Measurements from ENCODE around the gene SLC6A2.

The SLC6A2 gene

GRCh38 chr16:55651841-55652824 lies 3.7 kb upstream of the SLC6A2 start:
- no peak for DNase-seq

DNA sequence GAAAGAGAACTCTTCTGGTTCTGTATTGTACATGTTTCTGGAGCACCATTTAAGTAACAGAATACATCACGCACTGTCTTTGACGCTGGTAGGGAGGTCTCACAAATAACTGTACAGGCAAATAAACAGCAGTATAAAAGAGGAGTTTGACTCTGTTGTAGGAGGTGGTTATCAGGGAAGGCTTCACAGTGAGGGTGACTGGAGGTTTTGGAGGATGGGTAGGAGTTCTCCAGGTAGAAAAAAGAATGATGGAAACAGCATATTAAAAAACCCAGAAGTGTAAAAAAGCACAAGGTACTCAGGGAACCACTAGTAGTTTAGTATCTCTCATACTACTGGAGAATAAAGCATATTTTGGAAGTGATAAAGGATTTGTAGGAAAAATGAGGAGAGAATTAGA lies 2.7 kb upstream of the SLC6A2 start:
- DNase-seq = no peak

- no peak for DNase-seq
Measured at GRCh38 chr16:55655381-55655896, 349 bp upstream of the SLC6A2 start.

GRCh38 chr16:55656691-55657092 lies 904 bp downstream of the SLC6A2 start:
- no peak for DNase-seq

DNA sequence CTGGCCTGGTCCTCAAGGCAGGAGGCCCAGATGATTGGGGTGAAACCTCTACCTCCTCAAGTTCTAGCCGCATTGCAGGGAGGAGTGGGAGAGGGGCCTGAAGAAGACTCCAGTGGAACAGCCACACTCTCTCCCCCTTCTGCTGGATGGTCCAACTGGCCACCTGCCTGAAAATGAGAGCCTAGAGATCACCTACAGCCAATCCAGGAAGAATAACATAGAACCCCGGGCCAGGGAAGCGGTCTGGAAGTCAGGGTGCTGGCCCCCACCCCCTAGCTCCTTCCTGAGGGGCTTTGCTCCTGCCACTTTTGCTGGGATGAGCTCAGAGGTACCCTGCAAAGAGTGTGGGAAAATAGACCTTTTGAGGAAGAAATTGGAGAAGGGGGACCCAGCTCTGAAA lies 1.8 kb downstream of the SLC6A2 start:
- no peak for DNase-seq

DNA sequence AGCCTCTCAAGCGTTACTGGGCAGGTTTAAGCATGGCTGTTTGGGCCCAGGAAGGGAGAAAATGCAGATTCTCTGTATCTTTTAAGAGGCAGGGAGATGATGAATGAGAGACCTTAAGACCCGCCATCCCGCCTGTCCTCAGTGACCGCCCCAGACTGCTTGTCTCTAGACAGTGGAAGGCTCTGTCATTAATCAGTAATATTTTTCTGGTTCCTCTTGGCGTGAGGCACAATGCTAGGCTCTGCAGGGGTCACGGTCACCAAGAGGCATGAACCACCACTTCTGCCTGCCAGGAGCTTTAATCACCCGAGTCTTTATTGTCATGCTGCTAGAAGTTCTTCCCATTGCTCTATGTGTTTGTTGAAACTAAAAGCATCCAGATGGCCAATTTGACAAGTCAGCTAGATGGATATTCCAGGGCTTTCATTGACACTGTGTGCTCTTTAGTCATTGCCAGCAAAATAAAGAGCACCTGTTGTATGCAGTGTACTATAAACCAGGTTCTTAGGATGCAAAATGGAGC lies 3.2 kb downstream of the SLC6A2 start:
- DNase-seq = no peak

GRCh38 chr16:55660026-55660425 lies 4.2 kb downstream of the SLC6A2 start:
- no peak for DNase-seq

DNA sequence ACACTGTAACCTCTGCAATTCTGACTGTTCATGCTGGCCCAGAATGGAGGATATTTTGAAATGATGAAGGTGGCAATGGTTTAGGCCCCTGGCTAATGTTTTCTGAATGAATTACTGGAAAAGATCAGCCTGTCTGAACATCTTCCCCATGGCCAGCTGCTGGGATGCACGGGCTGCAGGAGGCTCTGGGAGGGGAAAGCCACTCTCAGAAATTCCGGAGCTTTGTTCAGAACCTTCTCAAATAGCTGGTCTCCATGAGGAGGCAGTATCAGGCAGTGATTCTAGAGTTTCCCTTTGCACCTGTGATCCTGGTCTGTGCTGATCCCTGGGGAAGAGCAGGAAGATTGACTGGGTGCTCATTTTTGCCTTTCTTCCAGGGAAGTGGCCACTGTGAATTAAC lies 5.0 kb downstream of the SLC6A2 start:
- DNase-seq = no peak

DNA sequence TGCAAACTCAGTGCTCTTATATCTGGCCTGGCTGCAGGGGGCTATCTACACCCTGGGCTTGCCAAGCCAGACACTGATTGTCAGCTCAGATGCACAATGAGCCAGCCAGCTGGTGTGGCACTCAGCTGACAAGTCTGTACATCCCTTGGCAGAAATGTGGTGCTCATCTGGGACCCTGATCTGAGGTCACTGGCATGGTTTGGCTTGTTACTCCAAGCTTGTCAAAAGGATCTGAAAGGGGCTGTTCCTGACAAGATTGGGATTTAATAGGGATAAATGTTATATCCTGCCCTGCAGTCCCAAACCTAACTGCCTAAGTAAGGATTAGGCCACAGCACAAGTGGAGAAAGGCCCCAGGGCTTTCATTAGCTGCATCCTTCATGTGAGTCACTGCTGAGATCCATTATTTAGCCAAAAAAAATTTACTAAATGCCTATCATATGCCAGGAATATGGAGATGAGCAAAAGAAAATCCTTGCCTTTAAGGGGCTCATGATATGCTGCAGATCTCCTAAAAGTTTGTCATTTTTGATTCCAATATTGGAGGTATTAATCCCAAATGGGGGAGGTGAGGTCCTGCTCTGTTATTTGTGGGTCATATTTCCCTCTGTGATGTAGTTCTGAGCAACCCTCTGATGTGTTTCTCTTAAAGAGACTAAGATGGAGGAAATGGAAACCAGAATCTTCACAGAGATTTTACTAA lies 6.3 kb downstream of the SLC6A2 start:
- DNase-seq = no peak

DNA sequence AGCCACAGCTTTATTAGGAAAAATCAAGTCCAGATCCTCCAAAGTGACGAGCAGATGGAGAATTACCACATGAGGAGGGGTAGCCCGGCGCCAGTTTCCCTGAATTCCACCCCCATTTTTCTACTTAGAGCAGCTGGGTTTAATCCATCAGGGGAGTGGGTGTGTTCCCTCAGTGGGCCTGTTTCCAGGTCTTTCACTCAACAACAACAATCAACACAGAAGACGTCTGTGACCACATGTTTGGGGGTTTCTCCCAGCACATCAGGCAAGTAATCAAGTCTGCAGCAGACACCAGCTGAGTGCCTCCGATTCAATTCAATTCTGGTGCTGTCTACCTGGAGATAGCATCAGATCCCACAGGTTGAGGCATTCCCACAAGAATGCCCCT lies 6.8 kb downstream of the SLC6A2 start:
- no peak for DNase-seq

DNA sequence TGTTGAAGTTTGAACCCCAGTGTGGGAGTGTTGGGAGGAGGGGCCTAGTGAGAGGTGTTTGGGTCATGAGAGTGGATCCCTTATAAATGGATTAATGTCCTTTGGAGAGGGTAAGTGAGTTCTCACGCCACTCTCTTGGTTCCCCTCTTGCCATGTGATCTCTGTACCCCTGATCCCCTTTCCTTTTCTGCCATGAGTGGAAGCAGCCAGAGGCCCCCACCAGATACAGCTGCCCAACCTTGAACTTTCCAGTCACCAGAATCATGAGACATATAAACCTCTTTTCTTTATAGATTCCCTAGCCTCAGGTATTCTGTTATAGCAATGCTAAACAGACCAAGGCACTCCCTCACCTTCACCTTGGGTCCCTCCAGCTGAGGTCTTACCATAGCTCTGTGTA lies 7.4 kb downstream of the SLC6A2 start:
- no peak for DNase-seq

GRCh38 chr16:55663765-55664677 lies 8.2 kb downstream of the SLC6A2 start:
- no peak for DNase-seq

DNA sequence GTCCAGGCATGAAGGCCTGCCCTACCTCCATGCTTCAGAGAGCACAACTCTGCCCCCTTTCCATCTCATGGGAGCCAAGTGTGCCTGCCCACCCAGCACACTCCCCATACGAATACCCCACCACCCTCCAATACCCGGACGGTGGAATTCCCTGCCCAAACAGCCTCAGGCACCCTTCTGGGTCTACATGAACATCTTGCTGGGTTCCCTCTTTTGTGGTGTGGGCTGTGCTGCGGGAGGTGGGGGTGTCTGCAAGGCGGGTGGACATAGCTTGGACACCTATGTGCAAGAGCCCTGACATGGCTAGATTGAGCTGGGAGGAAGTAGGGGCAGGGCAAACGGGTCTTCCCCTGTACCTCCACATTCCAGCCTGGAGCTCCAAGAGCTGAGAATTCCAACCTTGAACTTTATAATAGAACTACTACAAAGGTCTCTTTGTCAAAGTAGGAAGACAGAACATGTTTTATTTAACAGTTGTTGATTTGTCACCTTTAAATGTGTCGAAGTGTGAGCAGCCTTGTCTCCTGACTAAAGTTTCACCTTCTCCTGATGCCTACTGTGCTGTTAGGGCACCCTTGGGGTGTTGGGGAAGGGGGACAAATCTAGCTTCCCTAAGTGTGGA lies 9.1 kb downstream of the SLC6A2 start:
- no peak for DNase-seq

GRCh38 chr16:55665511-55665910 lies 9.7 kb downstream of the SLC6A2 start:
- no peak for DNase-seq

DNA sequence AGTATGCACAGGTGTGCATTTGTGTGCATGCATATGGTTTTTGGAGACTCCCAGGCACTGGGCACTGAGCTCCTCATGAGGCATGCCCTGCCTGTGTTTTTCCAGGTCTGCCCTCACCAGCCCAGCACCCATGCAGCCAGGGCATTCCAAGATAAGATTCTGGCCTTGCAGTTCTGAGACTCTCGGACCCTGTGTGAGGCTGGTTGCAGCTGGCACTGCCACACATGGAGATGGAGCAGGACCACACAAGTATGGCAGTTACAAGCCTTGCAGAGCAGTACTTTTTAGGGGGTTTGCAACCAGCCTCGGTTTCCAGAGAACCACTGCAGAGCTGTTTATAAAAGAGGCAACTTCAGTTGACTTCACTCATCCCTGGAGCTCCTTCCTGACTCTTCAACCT lies 10.2 kb downstream of the SLC6A2 start:
- DNase-seq = no peak

DNA sequence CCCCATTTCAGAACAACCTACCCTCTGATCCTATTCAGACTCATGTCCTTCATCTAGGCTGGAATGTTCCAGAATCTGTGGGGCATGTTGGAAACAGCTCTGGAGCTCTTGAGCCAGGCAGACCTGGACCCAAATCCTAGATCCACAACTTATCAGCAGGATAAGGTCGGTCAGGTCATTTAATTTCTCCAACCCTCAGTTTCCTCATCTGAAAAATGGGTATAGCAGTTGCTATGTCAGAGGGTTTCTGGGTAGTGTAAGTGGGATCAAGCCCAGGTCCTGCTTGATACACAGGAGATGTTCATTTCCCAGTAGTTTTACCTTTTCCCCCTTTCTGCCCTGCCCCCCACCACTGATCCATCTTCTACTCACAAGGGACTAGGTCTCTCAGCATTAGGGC lies 12.0 kb downstream of the SLC6A2 start:
- no peak for DNase-seq

GRCh38 chr16:55668340-55669281 lies 12.8 kb downstream of the SLC6A2 start:
- DNase-seq = no peak

DNA sequence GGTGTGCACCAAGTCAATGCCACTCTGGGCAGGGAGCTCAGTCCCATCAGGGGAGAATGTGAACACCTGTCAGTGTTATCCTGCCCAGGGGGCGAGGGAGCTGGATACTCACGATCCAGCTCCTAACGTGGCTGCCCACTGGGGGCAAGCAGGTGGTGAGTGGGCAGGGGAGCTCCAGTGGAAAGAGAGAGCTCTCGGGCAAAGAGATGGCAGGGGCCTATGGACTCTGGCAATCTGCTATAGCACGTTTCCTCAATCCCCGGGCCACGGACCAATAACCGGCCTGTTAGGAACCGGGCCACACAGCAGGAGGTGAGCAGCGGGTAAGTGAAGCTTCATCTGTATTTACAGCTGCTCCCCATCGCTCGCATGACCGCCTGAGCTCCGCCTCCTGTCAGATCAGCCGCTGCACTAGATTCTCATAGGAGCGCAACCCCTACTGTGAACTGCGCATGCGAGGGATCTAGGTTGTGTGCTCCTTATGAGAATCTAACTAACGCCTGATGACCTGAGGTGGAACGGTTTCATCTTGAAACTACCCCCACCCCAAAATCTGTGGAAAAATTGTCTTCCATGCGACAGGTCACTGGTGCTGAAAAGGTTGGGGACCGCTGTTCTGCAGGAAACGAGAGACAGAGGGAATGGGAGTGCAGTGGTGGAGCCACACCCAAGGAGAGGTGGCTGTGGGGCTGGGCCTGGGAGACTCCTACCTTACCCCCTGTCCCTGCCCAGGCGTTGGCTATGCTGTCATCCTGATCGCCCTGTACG lies 15.6 kb downstream of the SLC6A2 start:
- DNase-seq = no peak

- DNase-seq = no peak
Measured at GRCh38 chr16:55671974-55672280, 16.1 kb downstream of the SLC6A2 start.

DNA sequence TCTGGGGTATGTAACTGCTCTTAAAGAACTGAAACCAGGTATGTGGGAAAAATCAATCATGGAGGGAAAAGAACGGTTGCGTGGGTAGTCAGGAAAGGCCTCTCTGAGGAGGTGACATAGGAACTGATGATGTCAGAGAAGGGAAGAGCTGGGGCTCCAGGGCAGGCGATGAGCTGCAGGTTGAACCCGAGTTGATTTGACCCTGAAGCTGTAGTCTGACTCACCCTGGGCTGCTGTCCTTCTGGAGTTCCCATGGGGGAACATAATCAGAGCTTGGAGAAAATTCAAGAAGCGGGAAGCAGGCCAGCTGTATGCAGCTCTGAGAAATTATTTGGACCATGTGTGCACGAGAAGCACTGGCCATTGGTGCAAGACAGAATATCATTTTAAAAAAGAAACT lies 16.7 kb downstream of the SLC6A2 start:
- DNase-seq = no peak

Measured in NCI-H526 (cell line).